SKM-1 (cell line): ENCODE data around the gene ADAMTS10.
"Not testable (repeated sequence)": the region's sequence is repeated elsewhere in the genome, so short reads cannot be mapped to it uniquely, and the experiment has no call there.

Source experiments
- DNase-seq: peaks from one replicate; lab custom pipeline; 2025; ENCODE audit not compliant: unreplicated experiment; lab: John Stamatoyannopoulos, UW

ADAMTS10 gene

GRCh38 chr19:8629184-8629583, 18.7 kb upstream of the ADAMTS10 start:
- DNase-seq = no peak

- DNase-seq = no peak
These were observed 16.3 kb upstream of the ADAMTS10 start for GRCh38 chr19:8626842-8627241.

- not testable (repeated sequence) for DNase-seq
These were observed 12.4 kb upstream of the ADAMTS10 start for GRCh38 chr19:8622886-8623285.

- no peak for DNase-seq
These were observed 8.2 kb upstream of the ADAMTS10 start for GRCh38 chr19:8618751-8619150.

GRCh38 chr19:8617984-8618383, 7.5 kb upstream of the ADAMTS10 start:
- no peak for DNase-seq

GRCh38 chr19:8617325-8617724, 6.8 kb upstream of the ADAMTS10 start:
- DNase-seq = not testable (repeated sequence)

GRCh38 chr19:8616861-8617260, 6.3 kb upstream of the ADAMTS10 start:
- no peak for DNase-seq

- DNase-seq = peak; percentile 68
These were observed 5.5 kb upstream of the ADAMTS10 start for GRCh38 chr19:8615813-8616596.

GRCh38 chr19:8615024-8615423, 4.5 kb upstream of the ADAMTS10 start:
- no peak for DNase-seq

- no peak for DNase-seq
These were observed 3.9 kb upstream of the ADAMTS10 start for GRCh38 chr19:8614455-8614854.

- DNase-seq = no peak
These were observed 2.3 kb upstream of the ADAMTS10 start for GRCh38 chr19:8612807-8613171.

- DNase-seq = no peak
These were observed 1.6 kb upstream of the ADAMTS10 start for GRCh38 chr19:8611877-8612806.

GRCh38 chr19:8611391-8611876, 919 bp upstream of the ADAMTS10 start:
- no peak for DNase-seq

GRCh38 chr19:8610936-8611300, 403 bp upstream of the ADAMTS10 start:
- no peak for DNase-seq

- no peak for DNase-seq
These were observed 1.1 kb downstream of the ADAMTS10 start for GRCh38 chr19:8609279-8610040.

- DNase-seq = no peak
These were observed 1.6 kb downstream of the ADAMTS10 start for GRCh38 chr19:8608941-8609278.

GRCh38 chr19:8607386-8607785, 3.1 kb downstream of the ADAMTS10 start:
- no peak for DNase-seq

- DNase-seq = no peak
These were observed 5.0 kb downstream of the ADAMTS10 start for GRCh38 chr19:8605514-8605913.

GRCh38 chr19:8601796-8602195, 8.7 kb downstream of the ADAMTS10 start:
- DNase-seq = no peak

- no peak for DNase-seq
These were observed 9.7 kb downstream of the ADAMTS10 start for GRCh38 chr19:8600816-8601215.

GRCh38 chr19:8600064-8600463, 10.5 kb downstream of the ADAMTS10 start:
- DNase-seq = no peak
